Ectodermal cell (in vitro differentiated cells): Measurements from ENCODE around the gene PHYH.
A peak's percentile ranks its signal among the peaks of the same experiment; 100 is the strongest.
"Not testable (repeated sequence)": the region's sequence is repeated elsewhere in the genome, so short reads cannot be mapped to it uniquely, and the experiment has no call there.

Experiments used
- H3K27ac ChIP-seq: 2 replicates; pipeline ENCODE4 v1.7.0; 2013; ENCODE audit warnings: mild to moderate bottlenecking, low read depth, low read length; ENCODE audit not compliant: insufficient read depth, poor library complexity, severe bottlenecking
- H3K27me3 ChIP-seq: 2 replicates; pipeline ENCODE4 v1.7.0; 2013; ENCODE audit warnings: mild to moderate bottlenecking, low read length; ENCODE audit not compliant: insufficient read depth, control insufficient read depth, poor library complexity, severe bottlenecking
- H3K36me3 ChIP-seq: one replicate; pipeline ENCODE4 v1.7.0; 2013; ENCODE audit warnings: low read length; ENCODE audit not compliant: control insufficient read depth, insufficient read depth
- H3K4me1 ChIP-seq: one replicate; pipeline ENCODE4 v1.7.0; 2013; ENCODE audit warnings: low read length; ENCODE audit not compliant: control insufficient read depth, insufficient read depth
- H3K4me3 ChIP-seq: 2 replicates; pipeline ENCODE4 v1.7.0; 2013; ENCODE audit warnings: low read depth, low read length, control low read depth; ENCODE audit not compliant: insufficient read depth
- H3K9me3 ChIP-seq: 2 replicates; pipeline ENCODE4 v1.7.0; 2013; ENCODE audit warnings: mild to moderate bottlenecking, low read length, moderate library complexity; ENCODE audit not compliant: control insufficient read depth
- WGBS, 2 experiments: methylation state at CpG; one replicate each; pipeline ENCODE4 v1.1.7; 2013; ENCODE audit warnings: missing lambda C conversion rate in 2 of 2; 5-methylcytosine and 5-hydroxymethylcytosine counted together

PHYH gene

GRCh38 chr10:13276749-13277365, 23.0 kb downstream of the PHYH start:
- H3K4me3 ChIP-seq, result no peak overlapping the region
- no peaks in the 10 kb centered on the region for H3K9me3 ChIP-seq
- H3K4me1 ChIP-seq, result no peaks in the 10 kb centered on the region
- no peaks in the 10 kb centered on the region for H3K27me3 ChIP-seq
- peaks cover 3% of the 10 kb centered on the region for H3K36me3 ChIP-seq
- no peak overlapping the region for H3K27ac ChIP-seq
- WGBS, 2 experiments, result 90 to 94% methylated on average over 4 of the region's 4 CpGs

DNA sequence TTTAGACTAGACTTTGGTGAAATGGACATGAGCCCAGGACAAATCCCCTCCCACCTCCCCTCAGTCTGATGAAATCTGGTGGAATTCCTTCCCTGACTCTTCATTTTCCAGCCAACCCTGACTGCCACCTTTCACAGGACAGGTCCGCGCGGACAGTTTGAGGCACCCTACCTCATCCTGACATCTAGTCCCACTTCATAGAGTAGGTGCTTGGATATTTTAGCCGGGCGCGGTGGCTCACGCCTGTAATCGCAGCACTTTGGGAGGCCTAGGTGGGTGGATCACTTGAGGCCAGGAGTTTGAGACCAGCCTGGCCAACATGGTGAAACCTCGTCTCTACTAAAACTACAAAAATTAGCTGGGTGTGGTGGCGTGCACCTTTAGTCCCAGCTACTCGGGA, 23.7 kb downstream of the PHYH start:
- not testable (repeated sequence) for H3K27me3 ChIP-seq, H3K27ac ChIP-seq, H3K4me1 ChIP-seq, H3K4me3 ChIP-seq, H3K9me3 ChIP-seq, H3K36me3 ChIP-seq
- 92 to 93% methylated on average over 11 of the region's 11 CpGs for WGBS, 2 experiments

DNA sequence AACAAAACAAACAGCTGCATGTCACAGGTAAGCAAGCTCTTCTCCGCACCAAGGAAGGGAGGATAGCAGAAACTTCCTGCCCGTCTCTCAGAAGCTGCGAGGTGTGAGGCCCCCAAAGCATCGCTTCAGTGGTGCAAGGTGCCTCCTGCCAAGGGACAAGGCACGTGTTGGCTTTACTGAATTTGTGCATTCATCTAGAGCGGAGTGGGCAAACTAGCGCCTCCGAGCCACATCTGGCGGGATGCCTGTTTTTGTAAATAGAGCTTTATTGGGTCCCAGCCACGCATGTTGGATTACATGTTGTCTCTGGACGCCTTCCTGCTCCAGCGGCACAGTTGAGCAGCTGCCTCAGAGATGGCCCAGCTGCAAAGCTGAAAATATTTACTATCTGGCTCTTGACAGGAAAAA, 27.7 kb downstream of the PHYH start:
- Histone ChIP-seq H3K4me1 (no peaks in the 10 kb centered on the region), H3K27ac (no peak overlapping the region), H3K9me3 (no peaks in the 10 kb centered on the region), H3K36me3 (no peaks in the 10 kb centered on the region), H3K27me3 (no peaks in the 10 kb centered on the region), H3K4me3 (no peak overlapping the region)
- 88 to 90% methylated on average over 12 of the region's 12 CpGs for WGBS, 2 experiments

- WGBS, 2 experiments, result 36 to 42% methylated on average over 8 to 14 of the region's 14 CpGs
- no peaks in the 10 kb centered on the region for H3K4me1 ChIP-seq
- no peaks in the 10 kb centered on the region for H3K36me3 ChIP-seq
- no peak overlapping the region for H3K4me3 ChIP-seq
- no peak overlapping the region for H3K27ac ChIP-seq
- H3K27me3 ChIP-seq, result no peaks in the 10 kb centered on the region
- H3K9me3 ChIP-seq, result no peaks in the 10 kb centered on the region
Measured at GRCh38 chr10:13271552-13272163, 28.2 kb downstream of the PHYH start.

DNA sequence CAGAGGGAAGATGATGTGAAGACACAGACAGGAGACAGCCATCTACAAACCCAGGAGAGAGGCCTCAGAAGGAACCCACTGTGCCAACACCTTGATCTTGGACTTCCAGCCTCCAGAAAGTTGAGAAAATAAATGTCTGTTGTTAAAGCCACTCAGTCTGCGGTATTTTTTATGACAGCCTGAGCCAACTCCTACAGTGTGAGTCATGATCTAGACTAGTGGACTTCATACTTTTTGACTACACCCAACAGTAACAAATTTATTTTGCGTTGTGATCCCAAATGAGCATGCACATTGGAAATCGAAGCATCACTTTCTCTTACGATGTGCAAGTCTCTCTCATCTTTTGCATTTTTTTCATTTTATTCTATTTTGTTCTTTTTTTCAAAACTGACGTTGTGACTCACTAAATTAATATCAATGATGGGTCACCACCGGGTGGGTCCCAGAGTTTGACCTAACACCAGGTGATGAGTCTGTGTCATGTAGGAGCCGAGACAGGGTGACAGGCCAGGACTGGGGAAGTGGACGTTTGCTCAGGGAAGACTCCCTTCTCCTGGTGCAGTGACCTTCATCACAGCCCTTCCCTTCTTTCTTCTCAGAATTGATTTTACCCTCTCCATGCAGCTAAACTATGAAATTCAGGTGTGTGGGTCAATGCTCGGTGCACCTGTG, 28.9 kb downstream of the PHYH start:
- no peak overlapping the region for H3K27ac ChIP-seq
- no peak overlapping the region for H3K4me3 ChIP-seq
- no peaks in the 10 kb centered on the region for H3K36me3 ChIP-seq
- H3K4me1 ChIP-seq, result no peaks in the 10 kb centered on the region
- WGBS, 2 experiments, result 89% methylated on average over 9 of the region's 9 CpGs
- no peaks in the 10 kb centered on the region for H3K9me3 ChIP-seq
- no peaks in the 10 kb centered on the region for H3K27me3 ChIP-seq

- H3K4me3 ChIP-seq, result no peak overlapping the region
- H3K4me1 ChIP-seq, result no peaks in the 10 kb centered on the region
- peak overlapping the region; percentile 52 for H3K27ac ChIP-seq
- no peaks in the 10 kb centered on the region for H3K36me3 ChIP-seq
- no peaks in the 10 kb centered on the region for H3K27me3 ChIP-seq
- no peaks in the 10 kb centered on the region for H3K9me3 ChIP-seq
- 54 to 68% methylated on average over 2 to 3 of the region's 3 CpGs for WGBS, 2 experiments
Measured at GRCh38 chr10:13268841-13269240, 31.0 kb downstream of the PHYH start.

DNA sequence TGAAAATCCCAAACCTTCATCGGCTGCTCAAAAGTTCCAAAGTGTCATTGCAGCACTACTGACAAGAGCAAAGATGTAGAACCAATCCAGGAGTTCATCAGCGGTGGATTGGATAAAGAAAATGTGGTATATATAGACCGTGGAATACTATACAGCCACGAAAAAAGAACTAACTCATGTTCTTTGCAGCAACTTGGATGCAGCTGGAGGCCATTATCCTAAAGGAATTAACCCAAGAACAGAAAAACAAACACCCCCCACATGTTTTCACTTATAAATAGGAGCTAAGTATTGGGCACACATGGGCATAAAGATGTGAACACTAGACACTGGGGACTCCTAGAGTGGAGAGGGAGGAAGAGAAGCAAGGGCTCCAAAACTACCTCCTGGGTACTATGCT, 31.6 kb downstream of the PHYH start:
- Histone ChIP-seq H3K4me1 (no peaks in the 10 kb centered on the region), H3K27ac (no peak overlapping the region), H3K36me3 (no peaks in the 10 kb centered on the region), H3K9me3 (no peaks in the 10 kb centered on the region), H3K4me3 (no peak overlapping the region), H3K27me3 (no peaks in the 10 kb centered on the region)
- 93 to 100% methylated on average over 3 to 4 of the region's 4 CpGs for WGBS, 2 experiments

DNA sequence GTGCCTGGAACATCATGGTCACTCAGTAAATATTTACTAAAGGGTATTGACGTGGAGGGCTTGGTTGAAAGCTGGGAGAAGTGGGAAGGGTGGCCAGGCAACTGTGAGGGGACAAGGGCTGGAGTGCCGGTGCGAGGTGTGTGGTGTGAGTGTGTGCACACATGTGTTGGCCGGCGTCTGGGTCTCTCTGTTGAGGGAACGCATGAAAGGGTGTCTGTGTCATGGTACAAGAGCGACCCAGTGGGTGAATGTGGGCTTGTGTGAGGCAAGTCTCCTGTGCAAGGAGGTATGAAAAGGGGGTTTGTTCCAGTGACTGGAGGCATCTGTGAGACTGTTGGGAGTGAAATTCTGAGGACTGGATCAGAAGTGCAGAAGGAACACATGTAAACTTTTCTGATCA, 36.3 kb downstream of the PHYH start:
- 92 to 93% methylated on average over 7 of the region's 7 CpGs for WGBS, 2 experiments
- H3K4me3 ChIP-seq, result no peak overlapping the region
- no peaks in the 10 kb centered on the region for H3K27me3 ChIP-seq
- H3K4me1 ChIP-seq, result no peaks in the 10 kb centered on the region
- H3K36me3 ChIP-seq, result no peaks in the 10 kb centered on the region
- no peaks in the 10 kb centered on the region for H3K9me3 ChIP-seq
- no peak overlapping the region for H3K27ac ChIP-seq

DNA sequence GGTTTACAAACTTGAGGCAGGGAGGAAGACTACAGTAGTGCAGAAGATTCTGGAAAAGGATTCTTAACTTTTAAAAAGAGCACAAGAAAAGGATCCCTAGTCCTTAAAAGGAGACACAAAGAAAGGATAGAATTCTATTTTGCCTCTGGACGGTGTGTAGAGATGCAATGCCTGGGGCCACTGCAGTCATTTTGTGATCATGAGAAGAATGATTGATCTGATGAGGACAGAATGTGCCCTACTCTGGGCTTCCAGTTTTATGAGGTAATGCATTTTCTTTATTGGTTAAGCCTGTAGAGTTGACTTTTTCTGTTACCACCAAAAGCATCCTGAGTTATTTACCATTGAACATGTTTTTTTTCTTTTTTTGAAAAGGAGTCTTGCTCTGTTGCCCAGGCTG, 37.4 kb downstream of the PHYH start:
- no peaks in the 10 kb centered on the region for H3K36me3 ChIP-seq
- H3K4me3 ChIP-seq, result no peak overlapping the region
- no peaks in the 10 kb centered on the region for H3K4me1 ChIP-seq
- no peak overlapping the region for H3K27ac ChIP-seq
- H3K27me3 ChIP-seq, result no peaks in the 10 kb centered on the region
- no peaks in the 10 kb centered on the region for H3K9me3 ChIP-seq
- 93 to 97% methylated on average over 1 of the region's 1 CpG for WGBS, 2 experiments

- Histone ChIP-seq H3K36me3 (no peaks in the 10 kb centered on the region), H3K27ac (no peak overlapping the region), H3K4me3 (no peak overlapping the region), H3K4me1 (no peaks in the 10 kb centered on the region), H3K27me3 (no peaks in the 10 kb centered on the region), H3K9me3 (no peaks in the 10 kb centered on the region)
- WGBS, 2 experiments, result 64 to 75% methylated on average over 5 of the region's 5 CpGs
Measured at GRCh38 chr10:13257621-13258140, 42.2 kb downstream of the PHYH start.
